Endothelial cell of umbilical vein (primary cell): ENCODE measurements around the gene FRMPD3. TPM values are rescaled to one million over a fixed set of nuclear protein-coding genes. Genes with fewer than 3 reads are reported as not detected.

Source experiments
- BruUV-seq: library from RNA; stranded (reverse); fragments of 400-500 nt; replicated peaks from 2 replicates; lab custom pipeline; 2021; lab: Mats Ljungman, UMichigan
- CTCF ChIA-PET: fragments of 300-600, 350-600 bp; sonication (Branson Sonifier 250); formaldehyde crosslinking; loops from one replicate; lab custom pipeline; 2021; ENCODE audit warnings: antibody characterized with exemption, inconsistent platforms; lab: Charles Lee
- POLR2A ChIA-PET: fragments of 300-600, 350-600 bp; sonication (Branson Sonifier 250); formaldehyde crosslinking; loops from one replicate; lab custom pipeline; 2021; ENCODE audit warnings: antibody characterized with exemption, inconsistent platforms; lab: Charles Lee
- DNase-seq: peaks from one replicate; pipeline ENCODE4 v3.0.0-alpha.2; 2011; ENCODE audit warnings: low read depth, low spot score
- FAIRE-seq: peaks from 2 replicates; lab custom pipeline; 2011; peaks lifted over from hg19 to GRCh38; lab: Jason Lieb, UNC
- H2AFZ ChIP-seq: 2 replicates; pipeline ENCODE4 v1.6.0; 2012; ENCODE audit warnings: low read depth, low read length, control low read depth, inconsistent platforms
- H3K27ac ChIP-seq: 2 replicates; pipeline ENCODE4 v1.5.1; 2011; ENCODE audit warnings: low read depth, mild to moderate bottlenecking, control low read depth, low read length, moderate library complexity; ENCODE audit not compliant: insufficient read depth
- H3K27me3 ChIP-seq, 2 experiments: 2 replicates each; pipeline versions ENCODE4 v1.6.0 to v1.6.1; 2011; ENCODE audit warnings: low read length in 2 of 2, mixed read lengths in 1 of 2; ENCODE audit not compliant: control insufficient read depth in 2 of 2, insufficient read depth in 2 of 2
- H3K36me3 ChIP-seq, 2 experiments: 2 replicates in 1 of 2; 3 replicates in 1 of 2; pipeline ENCODE4 v1.5.1; 2011; ENCODE audit warnings: low read length in 2 of 2, mild to moderate bottlenecking in 1 of 2, moderate library complexity in 1 of 2; ENCODE audit not compliant: control insufficient read depth in 2 of 2, insufficient read depth in 2 of 2; ENCODE audit errors: extremely low read depth in 1 of 2
- H3K4me1 ChIP-seq: 3 replicates; pipeline ENCODE4 v1.5.1; 2011; ENCODE audit warnings: mild to moderate bottlenecking, low read length; ENCODE audit not compliant: control insufficient read depth, insufficient read depth; ENCODE audit errors: extremely low read depth
- H3K4me2 ChIP-seq: 2 replicates; pipeline ENCODE4 v1.6.1; 2011; ENCODE audit warnings: low read length, control low read depth, mixed read lengths; ENCODE audit not compliant: insufficient read depth
- H3K4me3 ChIP-seq, 3 experiments: fragments of 200-600 bp in 1 of 3; sonication (generic), shearing (Covaris generic) in 1 of 3; replicated peaks in 1 of 3; 2 replicates each; pipeline ENCODE4 v1.5.1; 2011 to 2016; ENCODE audit warnings: control low read depth in 3 of 3, low read length in 3 of 3, mild to moderate bottlenecking in 2 of 3, inconsistent platforms in 1 of 3, low read depth in 1 of 3, moderate library complexity in 1 of 3; ENCODE audit not compliant: insufficient read depth in 1 of 3
- H3K79me2 ChIP-seq: 2 replicates; pipeline ENCODE4 v1.6.0; 2012; ENCODE audit warnings: low read length, inconsistent platforms; ENCODE audit not compliant: control insufficient read depth, insufficient read depth
- H3K9ac ChIP-seq: replicated peaks from 2 replicates; pipeline ENCODE3; 2011; ENCODE audit warnings: low read length, control low read depth; ENCODE audit not compliant: insufficient read depth; ENCODE audit errors: extremely low read depth
- H3K9me1 ChIP-seq: replicated peaks from 3 replicates; pipeline ENCODE4 v1.6.0; 2011; ENCODE audit warnings: mild to moderate bottlenecking, low read length; ENCODE audit not compliant: control insufficient read depth, insufficient read depth; ENCODE audit errors: extremely low read depth
- H3K9me3 ChIP-seq: replicated peaks from 2 replicates; pipeline ENCODE4 v1.5.1; 2012; ENCODE audit warnings: low read length, inconsistent platforms; ENCODE audit not compliant: control insufficient read depth, insufficient read depth
- H4K20me1 ChIP-seq: replicated peaks from 2 replicates; pipeline ENCODE3; 2011; ENCODE audit warnings: mild to moderate bottlenecking, low read length; ENCODE audit not compliant: control insufficient read depth, insufficient read depth; ENCODE audit errors: extremely low read depth
- CTCF ChIP-seq, 2 donors: IDR thresholded peaks; 1 replicate in 1 of 2; 2 replicates in 1 of 2; pipeline ENCODE4 v1.5.1; 2011; ENCODE audit warnings: low read length in 2 of 2, mild to moderate bottlenecking in 2 of 2, moderate library complexity in 2 of 2, control low read depth in 1 of 2, inconsistent platforms in 1 of 2, low read depth in 1 of 2; ENCODE audit not compliant: insufficient read depth in 1 of 2; ENCODE audit errors: extremely low read depth in 1 of 2
- EZH2 ChIP-seq: IDR thresholded peaks from 2 replicates; pipeline ENCODE4 v1.6.1; 2012; ENCODE audit warnings: borderline replicate concordance, low read depth, mild to moderate bottlenecking, moderate library complexity, low read length, inconsistent platforms; ENCODE audit not compliant: severe bottlenecking
- FOS ChIP-seq: IDR thresholded peaks from 2 replicates; pipeline ENCODE4 v1.6.1; 2011; ENCODE audit warnings: mild to moderate bottlenecking, low read length, moderate library complexity, borderline replicate concordance; ENCODE audit not compliant: insufficient read depth
- GATA2 ChIP-seq: IDR thresholded peaks from 2 replicates; pipeline ENCODE4 v1.7.0; 2011; ENCODE audit warnings: low read depth, mild to moderate bottlenecking, moderate library complexity, mixed read lengths, low read length; ENCODE audit not compliant: insufficient read length, insufficient read depth
- JUN ChIP-seq: IDR thresholded peaks from 2 replicates; pipeline ENCODE4 v1.6.1; 2011; ENCODE audit warnings: borderline replicate concordance, low read depth; ENCODE audit not compliant: insufficient read length, insufficient read depth
- MAX ChIP-seq: IDR thresholded peaks from 2 replicates; pipeline ENCODE4 v1.6.1; 2011; ENCODE audit not compliant: insufficient read depth, insufficient read length
- MYC ChIP-seq: IDR thresholded peaks from one replicate; pipeline ENCODE4 v1.6.1; 2011; ENCODE audit warnings: mild to moderate bottlenecking, low read depth, low read length
- POLR2A ChIP-seq: IDR thresholded peaks from 2 replicates; pipeline ENCODE4 v1.6.1; 2012; ENCODE audit warnings: low read depth, mild to moderate bottlenecking, control low read depth, low read length
- POLR2AphosphoS5 ChIP-seq: IDR thresholded peaks from 2 replicates; pipeline ENCODE4 v1.6.1; 2012; ENCODE audit warnings: low read depth, mild to moderate bottlenecking, control low read depth, low read length, moderate library complexity; ENCODE audit not compliant: insufficient read depth
- dilution Hi-C: fragments of 300-500 bp; cut with MboI; formaldehyde crosslinking; loops from one replicate; pipeline ENCODE4 v1.15.0; 2019; ENCODE audit warnings: low sequenced_read_pairs; ENCODE audit not compliant: extremely low pct_ligation_motif_present
- intact Hi-C: fragments of 100-400 bp; cut with micrococcal nuclease; formaldehyde crosslinking; loops from one replicate; pipeline ENCODE4 v1.10.0; 2022
- polyA plus RNA-seq, 4 experiments: library from polyadenylated mRNA; depleted of rRNA in 3 of 4; stranded (reverse) in 3 of 4; unstranded in 1 of 4; fragments of >200 nt; gene quantifications; 2 replicates each; pipeline versions ENCODE4 v1.2.1 to v1.2.3, GENCODE V29; 2011 to 2012; ENCODE audit warnings: missing spikeins in 1 of 4
- total RNA-seq: library from RNA; stranded (reverse); gene quantifications from 2 replicates; pipeline ENCODE4 v1.2.3, GENCODE V29; 2021

Gene FRMPD3
- total and polyA plus RNA-seq, 2 donors (not counting 3 experiments of a cell fraction or from before 2014, with no cell fraction given), result not detected

- no peak for DNase-seq
- BruUV-seq, result no TSS peak
- Histone ChIP-seq H3K4me3 (no peak overlapping the region), H3K9ac (no peak overlapping the region), H3K27me3 (peaks cover 42% of the 10 kb centered on the region in 2 experiments), H3K4me1 (no peaks in the 10 kb centered on the region), H4K20me1 (no peaks in the 10 kb centered on the region), H3K79me2 (no peaks in the 10 kb centered on the region), H2AFZ (no peak overlapping the region), H3K9me3 (no peaks in the 10 kb centered on the region), H3K4me2 (no peak overlapping the region), H3K36me3 (no peaks in the 10 kb centered on the region), H3K27ac (no peak overlapping the region), H3K9me1 (no peaks in the 10 kb centered on the region)
- intact Hi-C loops (no loop called here), dilution Hi-C loops (no loop called here)
- ChIA-PET POLR2A (no interaction called here), CTCF (no interaction called here)
- TF ChIP-seq EZH2 (no peak), FOS (no peak), JUN (no peak)
- FAIRE-seq, result no peak
Observed at GRCh38 chrX:107448625-107448997, 841 bp upstream of the FRMPD3 start.

GRCh38 chrX:107450823-107451509 is 1.5 kb downstream of the FRMPD3 start:
- Histone ChIP-seq H3K79me2 (no peaks in the 10 kb centered on the region), H3K27ac (no peak overlapping the region), H3K27me3 (peaks cover 42 to 44% of the 10 kb centered on the region in 2 experiments), H4K20me1 (no peaks in the 10 kb centered on the region), H3K36me3 (no peaks in the 10 kb centered on the region), H3K9me1 (no peaks in the 10 kb centered on the region), H3K4me1 (no peaks in the 10 kb centered on the region), H3K4me2 (no peak overlapping the region), H2AFZ (no peak overlapping the region), H3K9me3 (no peaks in the 10 kb centered on the region), H3K9ac (no peak overlapping the region), H3K4me3 (no peak overlapping the region)
- no peak for DNase-seq
- FAIRE-seq, result no peak
- POLR2A ChIA-PET, result no interaction called here
- dilution Hi-C loops (no loop called here), intact Hi-C loops (no loop called here)
- CTCF ChIA-PET, result interaction anchor here (0.8 kb wide), 1 partner anchor 527 kb away, joined by 3 read pairs; no protein-coding TSS in a partner anchor
- BruUV-seq, result no TSS peak
- TF ChIP-seq MYC (no peak), POLR2A (no peak), MAX (no peak), FOS (no peak), POLR2AphosphoS5 (no peak), CTCF (IDR thresholded peaks at IDR 0.05; ENCODE audit: extremely low read depth in 1 of 2, insufficient read depth in 1 of 2, low read depth in 1 of 2, low read length in 2 of 2) (no peak), JUN (no peak), GATA2 (no peak), EZH2 (no peak)
